Measurements from ENCODE around the gene CPVL. TPM values are rescaled to one million over a fixed set of nuclear protein-coding genes. Genes with fewer than 3 reads are reported as not detected.

The CPVL gene
- total and polyA plus RNA-seq, 8 donors, result 1.6 to 25.6 (median 2.9) TPM

DNA sequence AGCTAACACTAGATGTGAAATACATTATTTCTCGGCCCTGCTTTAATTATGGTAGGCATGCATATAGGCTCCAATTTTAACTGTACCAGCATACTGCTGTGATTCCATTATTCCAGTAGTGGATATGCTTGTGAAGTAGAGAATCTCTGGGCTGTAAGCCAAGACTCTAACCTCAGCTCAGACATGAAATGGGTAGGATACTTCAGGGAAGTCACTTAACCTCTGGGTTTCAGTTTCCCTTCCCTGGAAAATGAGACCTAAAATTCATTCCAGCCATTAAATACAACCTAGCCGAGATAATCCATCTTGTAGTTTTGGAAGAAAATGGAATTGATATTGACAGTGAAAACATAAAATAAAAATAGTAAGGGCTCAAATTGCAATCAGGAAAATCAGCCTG is 128.6 kb downstream of the CPVL start:
- intact Hi-C loops (cut with DNase I), result no loop called here
- no peak overlapping the region for H3K4me3 ChIP-seq
- H3K27me3 ChIP-seq, result no peaks in the 10 kb centered on the region
- WGBS, 2 donors, result 81 to 87% methylated on average over 2 of the region's 2 CpGs
- DNase-seq (no peak), ATAC-seq (no peak), FAIRE-seq (no peak)
- H3K9me3 ChIP-seq, result no peaks in the 10 kb centered on the region
- no peaks in the 10 kb centered on the region for H3K36me3 ChIP-seq
- TF ChIP-seq, protein P1, sequence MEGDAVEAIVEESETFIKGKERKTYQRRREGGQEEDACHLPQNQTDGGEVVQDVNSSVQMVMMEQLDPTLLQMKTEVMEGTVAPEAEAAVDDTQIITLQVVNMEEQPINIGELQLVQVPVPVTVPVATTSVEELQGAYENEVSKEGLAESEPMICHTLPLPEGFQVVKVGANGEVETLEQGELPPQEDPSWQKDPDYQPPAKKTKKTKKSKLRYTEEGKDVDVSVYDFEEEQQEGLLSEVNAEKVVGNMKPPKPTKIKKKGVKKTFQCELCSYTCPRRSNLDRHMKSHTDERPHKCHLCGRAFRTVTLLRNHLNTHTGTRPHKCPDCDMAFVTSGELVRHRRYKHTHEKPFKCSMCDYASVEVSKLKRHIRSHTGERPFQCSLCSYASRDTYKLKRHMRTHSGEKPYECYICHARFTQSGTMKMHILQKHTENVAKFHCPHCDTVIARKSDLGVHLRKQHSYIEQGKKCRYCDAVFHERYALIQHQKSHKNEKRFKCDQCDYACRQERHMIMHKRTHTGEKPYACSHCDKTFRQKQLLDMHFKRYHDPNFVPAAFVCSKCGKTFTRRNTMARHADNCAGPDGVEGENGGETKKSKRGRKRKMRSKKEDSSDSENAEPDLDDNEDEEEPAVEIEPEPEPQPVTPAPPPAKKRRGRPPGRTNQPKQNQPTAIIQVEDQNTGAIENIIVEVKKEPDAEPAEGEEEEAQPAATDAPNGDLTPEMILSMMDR (IDR thresholded peaks at IDR 0.05), result no peak
- H3K27ac ChIP-seq, result no peak overlapping the region
- H3K4me1 ChIP-seq, result no peaks in the 10 kb centered on the region

DNA sequence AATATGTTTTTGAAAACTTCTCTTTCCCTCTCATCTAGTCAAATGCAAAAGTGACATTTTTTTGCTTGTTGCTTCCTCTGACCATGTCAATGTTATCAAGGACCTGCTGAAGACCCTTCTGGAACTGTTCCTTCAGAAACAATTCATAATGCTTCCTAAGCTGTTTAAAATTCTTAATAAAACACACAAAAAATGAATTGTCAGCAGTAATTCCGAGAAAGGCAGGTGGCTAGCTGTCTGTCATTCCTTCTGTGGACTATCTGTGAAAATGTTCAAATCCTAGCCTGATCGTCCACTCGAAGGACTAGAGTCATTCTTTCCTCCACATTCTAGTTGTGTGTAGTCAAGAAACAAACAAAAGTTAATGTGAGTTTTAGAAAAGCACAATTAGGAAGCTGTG is 131.6 kb downstream of the CPVL start:
- 87 to 91% methylated on average over 3 of the region's 3 CpGs for WGBS, 2 donors

DNA sequence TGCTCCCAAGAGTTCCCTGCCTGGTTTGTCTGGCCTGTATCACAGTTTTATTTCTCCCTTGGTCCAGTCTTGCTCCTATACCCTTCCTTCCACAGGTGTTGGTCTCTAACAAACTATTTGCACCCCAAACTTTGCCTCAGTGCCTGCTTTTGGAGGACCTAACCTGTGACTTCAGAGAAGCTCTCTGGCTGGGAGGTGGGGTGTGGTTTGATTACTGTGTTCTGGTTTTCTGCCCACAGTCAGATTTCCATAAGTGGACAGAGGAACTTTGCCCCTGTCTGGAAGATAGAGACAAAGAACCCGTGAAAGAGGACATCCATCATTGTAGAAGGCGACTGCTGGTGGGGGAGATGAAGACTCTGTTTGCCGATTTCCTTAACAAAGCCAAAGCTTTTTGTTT is 132.4 kb downstream of the CPVL start:
- Histone ChIP-seq H3K27me3 (no peaks in the 10 kb centered on the region), H3K4me1 (no peaks in the 10 kb centered on the region), H3K4me3 (no peak overlapping the region), H3K9me3 (no peaks in the 10 kb centered on the region), H3K36me3 (no peaks in the 10 kb centered on the region), H3K27ac (no peak overlapping the region)
- WGBS, 2 donors, result 81 to 85% methylated on average over 3 of the region's 3 CpGs
- DNase-seq (no peak), FAIRE-seq (no peak), ATAC-seq (no peak)
- intact Hi-C loops (cut with DNase I), result no loop called here
- TF ChIP-seq, protein P1 (IDR thresholded peaks at IDR 0.05), result no peak

More for the DNA sequence above, 131.6 kb downstream of the CPVL start:
- ATAC-seq (no peak), DNase-seq (no peak), FAIRE-seq (no peak)
- H3K27ac ChIP-seq, result no peak overlapping the region
- no peaks in the 10 kb centered on the region for H3K36me3 ChIP-seq
- H3K4me1 ChIP-seq, result no peaks in the 10 kb centered on the region
- H3K4me3 ChIP-seq, result no peak overlapping the region
- no peaks in the 10 kb centered on the region for H3K9me3 ChIP-seq
- intact Hi-C loops (cut with DNase I), result no loop called here
- TF ChIP-seq, protein P1 (IDR thresholded peaks at IDR 0.05), result no peak
- no peaks in the 10 kb centered on the region for H3K27me3 ChIP-seq

DNA sequence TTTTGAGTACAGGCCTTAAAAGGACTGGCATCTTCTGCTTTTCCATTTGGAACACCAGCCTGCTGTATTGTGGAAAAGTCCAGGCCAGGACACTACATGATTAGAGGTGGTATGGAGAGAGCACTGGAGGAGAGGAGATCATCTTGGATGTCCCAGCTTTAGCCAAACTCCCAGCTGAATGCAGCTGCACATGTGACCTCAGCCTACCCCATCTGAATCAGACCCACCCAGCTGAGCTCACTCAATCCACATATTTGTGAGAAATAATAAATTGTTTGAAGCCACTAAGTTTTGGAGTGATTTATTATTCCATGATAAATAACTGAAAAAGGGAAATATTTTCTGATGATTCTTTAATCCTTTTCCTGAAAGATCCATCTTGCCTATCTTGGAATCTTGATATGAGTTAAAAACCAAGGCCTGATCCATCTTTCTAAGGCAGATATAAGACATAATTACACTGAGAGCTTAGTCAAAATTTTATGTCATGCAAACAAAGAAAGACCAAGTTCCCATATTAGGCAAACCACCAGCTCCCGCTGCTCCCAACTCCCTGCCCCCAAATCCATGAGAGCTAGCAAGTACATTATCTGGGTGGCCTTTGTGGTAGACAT is 133.1 kb downstream of the CPVL start:
- TF ChIP-seq, protein P1 (IDR thresholded peaks at IDR 0.05), result no peak
- H3K27ac ChIP-seq, result no peak overlapping the region
- intact Hi-C loops (cut with DNase I), result no loop called here
- ATAC-seq, result no peak
- H3K9me3 ChIP-seq, result no peaks in the 10 kb centered on the region
- FAIRE-seq, result no peak
- no peaks in the 10 kb centered on the region for H3K4me1 ChIP-seq
- no peaks in the 10 kb centered on the region for H3K36me3 ChIP-seq
- 86 to 94% methylated on average over 1 of the region's 1 CpG for WGBS, 2 donors
- H3K4me3 ChIP-seq, result no peak overlapping the region
- DNase-seq, result no peak
- no peaks in the 10 kb centered on the region for H3K27me3 ChIP-seq

DNA sequence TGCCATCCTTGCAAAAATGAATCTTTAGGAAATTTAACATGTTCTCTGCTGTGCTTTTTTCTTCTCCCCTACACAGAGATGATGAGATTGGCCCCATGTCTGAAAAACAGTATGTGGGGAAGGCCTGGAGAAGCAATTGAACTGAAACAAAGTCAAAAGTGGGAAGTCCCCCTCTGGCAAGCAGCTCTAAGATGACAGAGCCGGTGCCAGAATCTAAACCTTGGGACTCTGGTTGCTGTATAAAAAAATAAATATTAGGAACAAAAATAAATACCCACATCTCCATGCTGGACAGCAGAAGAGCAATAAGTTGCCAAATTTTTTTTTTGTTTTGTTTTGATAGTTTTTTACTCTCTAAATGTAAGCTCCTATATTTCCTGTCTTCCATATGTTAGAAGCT is 136.4 kb downstream of the CPVL start:
- Histone ChIP-seq H3K27me3 (no peaks in the 10 kb centered on the region), H3K27ac (no peak overlapping the region), H3K4me3 (no peak overlapping the region), H3K36me3 (no peaks in the 10 kb centered on the region), H3K9me3 (no peaks in the 10 kb centered on the region), H3K4me1 (no peaks in the 10 kb centered on the region)
- 25 to 45% methylated on average over 1 of the region's 1 CpG for WGBS, 2 donors
- DNase-seq, result no peak
- intact Hi-C loops (cut with DNase I), result no loop called here
- no peak for FAIRE-seq
- ATAC-seq, result no peak
- TF ChIP-seq, protein P1 (IDR thresholded peaks at IDR 0.05), result no peak
